Endodermal cell (in vitro differentiated cells): ENCODE results near the gene BEX5. TPM values are rescaled to one million over a fixed set of nuclear protein-coding genes. Genes with fewer than 3 reads are reported as not detected.
A peak's percentile ranks its signal among the peaks of the same experiment; 100 is the strongest.
"Not testable (repeated sequence)": the region's sequence is repeated elsewhere in the genome, so short reads cannot be mapped to it uniquely, and the experiment has no call there.

Experiments
- DNase-seq: peaks from one replicate; pipeline ENCODE4 v3.0.0-alpha.2; 2017
- H3K27ac ChIP-seq: 2 replicates; pipeline ENCODE4 v1.5.1; 2013; ENCODE audit warnings: mild to moderate bottlenecking, low read depth, low read length, moderate library complexity
- H3K27me3 ChIP-seq: 2 replicates; pipeline ENCODE4 v1.6.1; 2013; ENCODE audit warnings: mild to moderate bottlenecking, low read length, moderate library complexity; ENCODE audit not compliant: insufficient read depth, control insufficient read depth, poor library complexity, severe bottlenecking
- H3K36me3 ChIP-seq: 2 replicates; pipeline ENCODE4 v1.7.0; 2013; ENCODE audit warnings: mild to moderate bottlenecking, low read length, moderate library complexity; ENCODE audit not compliant: control insufficient read depth, insufficient read depth
- H3K4me1 ChIP-seq: one replicate; pipeline ENCODE4 v1.7.0; 2013; ENCODE audit warnings: low read length; ENCODE audit not compliant: control insufficient read depth, insufficient read depth
- H3K4me3 ChIP-seq: 2 replicates; pipeline ENCODE4 v1.5.1; 2013; ENCODE audit warnings: mild to moderate bottlenecking, low read length, moderate library complexity
- H3K9ac ChIP-seq: 2 replicates; pipeline ENCODE4 v1.6.1; 2013; ENCODE audit warnings: mild to moderate bottlenecking, low read length, moderate library complexity; ENCODE audit not compliant: poor library complexity, severe bottlenecking; ENCODE audit errors: extremely low read depth
- H3K9me3 ChIP-seq: 2 replicates; pipeline ENCODE4 v1.6.1; 2013; ENCODE audit warnings: mild to moderate bottlenecking, low read length, moderate library complexity; ENCODE audit not compliant: control insufficient read depth
- H3K27ac Mint-ChIP-seq: 2 replicates; pipeline ENCODE4 v1.8.0; 2020; ENCODE audit warnings: mixed read lengths
- H3K27me3 Mint-ChIP-seq: 2 replicates; pipeline ENCODE4 v1.8.0; 2021; ENCODE audit warnings: mild to moderate bottlenecking, mixed read lengths; ENCODE audit not compliant: insufficient read depth
- H3K36me3 Mint-ChIP-seq: 2 replicates; pipeline ENCODE4 v1.8.0; 2020; ENCODE audit warnings: low read depth, mixed read lengths
- H3K4me1 Mint-ChIP-seq: 2 replicates; pipeline ENCODE4 v1.8.0; 2020; ENCODE audit warnings: mixed read lengths
- H3K4me3 Mint-ChIP-seq: 2 replicates; pipeline ENCODE4 v1.8.0; 2020; ENCODE audit warnings: mild to moderate bottlenecking, moderate library complexity, mixed read lengths
- H3K9me3 Mint-ChIP-seq: 2 replicates; pipeline ENCODE4 v1.8.0; 2020; ENCODE audit warnings: mild to moderate bottlenecking, mixed read lengths
- WGBS, 2 experiments: methylation state at CpG; one replicate each; pipeline versions ENCODE4 v1.1.5 to v1.1.7; 2013; ENCODE audit warnings: missing lambda C conversion rate in 2 of 2, mixed read lengths in 1 of 2; ENCODE audit not compliant: insufficient coverage in 1 of 2, insufficient read length in 1 of 2; 5-methylcytosine and 5-hydroxymethylcytosine counted together
- total RNA-seq, 2 donors: library from RNA; stranded (reverse); fragmentation: NEBNext Ultra II Directional in 1 of 2; extraction: Animal tissue kit (Norgen Biotek cat#: 25700) in 1 of 2; gene quantifications; 2 replicates in 1 of 2; 3 replicates in 1 of 2; pipeline ENCODE4 v1.2.1, GENCODE V29; 2021
- TF ChIP-seq, protein P1 (sequence below): fragments of 200-600 bp; sonication (generic); conservative IDR thresholded peaks from 2 replicates; pipeline ENCODE4 v1.5.0; 2021; ENCODE audit warnings: antibody characterized with exemption, mild to moderate bottlenecking

The BEX5 gene
- total RNA-seq, 2 donors from 2014 or later = 5.6 to 8.4 TPM

- Mint-ChIP-seq H3K27me3 (peaks cover 47% of the 10 kb centered on the region), H3K9me3 (peaks cover 37% of the 10 kb centered on the region), H3K4me3 (peak overlapping the region; percentile 55)
- H3K27ac Mint-ChIP-seq, H3K9me3 ChIP-seq, H3K4me1 Mint-ChIP-seq, H3K27ac ChIP-seq, H3K36me3 Mint-ChIP-seq, DNase-seq, H3K36me3 ChIP-seq, H3K4me1 ChIP-seq, H3K9ac ChIP-seq: not testable (repeated sequence)
- H3K4me3 ChIP-seq = peak overlapping the region; percentile 68
- WGBS, 2 experiments = 12% methylated on average over 5 of the region's 10 CpGs; no CpG with 5 or more reads in 1 of the 2 experiments
- peaks cover 22% of the 10 kb centered on the region for H3K27me3 ChIP-seq
These were observed 30.8 kb downstream of the BEX5 start for GRCh38 chrX:102125014-102125413.

GRCh38 chrX:102115748-102116147, 40.0 kb downstream of the BEX5 start:
- WGBS, 2 experiments = 91% methylated on average over 2 of the region's 2 CpGs; no CpG with 5 or more reads in 1 of the 2 experiments
- Histone ChIP-seq H3K9me3 (no peaks in the 10 kb centered on the region), H3K4me1 (no peaks in the 10 kb centered on the region), H3K27me3 (no peaks in the 10 kb centered on the region), H3K4me3 (no peak overlapping the region), H3K27ac (no peak overlapping the region), H3K9ac (no peak overlapping the region), H3K36me3 (no peaks in the 10 kb centered on the region)
- Mint-ChIP-seq H3K36me3 (no peaks in the 10 kb centered on the region), H3K9me3 (peaks cover 64% of the 10 kb centered on the region), H3K4me1 (no peaks in the 10 kb centered on the region), H3K27me3 (peaks cover 9% of the 10 kb centered on the region), H3K4me3 (no peak overlapping the region), H3K27ac (no peak overlapping the region)
- TF ChIP-seq, protein P1, sequence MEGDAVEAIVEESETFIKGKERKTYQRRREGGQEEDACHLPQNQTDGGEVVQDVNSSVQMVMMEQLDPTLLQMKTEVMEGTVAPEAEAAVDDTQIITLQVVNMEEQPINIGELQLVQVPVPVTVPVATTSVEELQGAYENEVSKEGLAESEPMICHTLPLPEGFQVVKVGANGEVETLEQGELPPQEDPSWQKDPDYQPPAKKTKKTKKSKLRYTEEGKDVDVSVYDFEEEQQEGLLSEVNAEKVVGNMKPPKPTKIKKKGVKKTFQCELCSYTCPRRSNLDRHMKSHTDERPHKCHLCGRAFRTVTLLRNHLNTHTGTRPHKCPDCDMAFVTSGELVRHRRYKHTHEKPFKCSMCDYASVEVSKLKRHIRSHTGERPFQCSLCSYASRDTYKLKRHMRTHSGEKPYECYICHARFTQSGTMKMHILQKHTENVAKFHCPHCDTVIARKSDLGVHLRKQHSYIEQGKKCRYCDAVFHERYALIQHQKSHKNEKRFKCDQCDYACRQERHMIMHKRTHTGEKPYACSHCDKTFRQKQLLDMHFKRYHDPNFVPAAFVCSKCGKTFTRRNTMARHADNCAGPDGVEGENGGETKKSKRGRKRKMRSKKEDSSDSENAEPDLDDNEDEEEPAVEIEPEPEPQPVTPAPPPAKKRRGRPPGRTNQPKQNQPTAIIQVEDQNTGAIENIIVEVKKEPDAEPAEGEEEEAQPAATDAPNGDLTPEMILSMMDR = no peak
- DNase-seq = no peak

GRCh38 chrX:102113367-102113766, 42.4 kb downstream of the BEX5 start:
- no peaks in the 10 kb centered on the region for H3K4me1 ChIP-seq
- no peaks in the 10 kb centered on the region for H3K9me3 ChIP-seq
- TF ChIP-seq, protein P1 = no peak
- H3K36me3 Mint-ChIP-seq = peaks cover 2% of the 10 kb centered on the region
- no peaks in the 10 kb centered on the region for H3K36me3 ChIP-seq
- no peak for DNase-seq
- no peak overlapping the region for H3K27ac ChIP-seq
- no peak overlapping the region for H3K27ac Mint-ChIP-seq
- H3K4me1 Mint-ChIP-seq = no peaks in the 10 kb centered on the region
- peaks cover 64% of the 10 kb centered on the region for H3K9me3 Mint-ChIP-seq
- WGBS, 2 experiments = 51% methylated on average over 2 of the region's 4 CpGs; no CpG with 5 or more reads in 1 of the 2 experiments
- H3K4me3 Mint-ChIP-seq = no peak overlapping the region
- H3K27me3 ChIP-seq = no peaks in the 10 kb centered on the region
- no peak overlapping the region for H3K4me3 ChIP-seq
- H3K9ac ChIP-seq = no peak overlapping the region
- no peaks in the 10 kb centered on the region for H3K27me3 Mint-ChIP-seq

Other genes with a start within 250 kb of the BEX5 start
- 1 to 10 TPM; 6.6 to 9.0 TPM for gene ZMAT1, start 223.9 kb downstream of the BEX5 start, total RNA-seq
- gene TCEAL2, start 30.3 kb downstream of the BEX5 start, total RNA-seq = 10 to 100 TPM in 1 of 2 donors, 1 to 10 TPM in 1; 3.5 to 11.7 TPM
- not detected for gene TCEAL6, start 13.5 kb downstream of the BEX5 start, total RNA-seq
- gene TCP11X1, start 59.3 kb upstream of the BEX5 start, total RNA-seq = 1 to 10 TPM in 1 of 2 donors, not detected in 1; 1.1 TPM
- under 1 TPM; 0.62 to 0.75 TPM for gene NXF2, start 91.2 kb upstream of the BEX5 start, total RNA-seq